ENCODE data around the gene CMIP.

Gene CMIP

GRCh38 chr16:81473969-81474959 lies 29.7 kb downstream of the CMIP start:
- no peak for DNase-seq (ENCODE audit: low read depth in 4 of 4, low spot score in 1 of 4)

GRCh38 chr16:81477697-81478693 lies 33.4 kb downstream of the CMIP start:
- no peak for DNase-seq (ENCODE audit: low read depth in 4 of 4, low spot score in 1 of 4)

- DNase-seq (ENCODE audit: low read depth in 4 of 4, low spot score in 1 of 4): no peak
These were observed 34.4 kb downstream of the CMIP start for GRCh38 chr16:81478876-81479511.

- DNase-seq (ENCODE audit: low read depth in 4 of 4, low spot score in 1 of 4): no peak
These were observed 36.1 kb downstream of the CMIP start for GRCh38 chr16:81480606-81481206.

- no peak for DNase-seq (ENCODE audit: low read depth in 4 of 4, low spot score in 1 of 4)
These were observed 36.7 kb downstream of the CMIP start for GRCh38 chr16:81481207-81481821.

GRCh38 chr16:81482329-81483063 lies 37.9 kb downstream of the CMIP start:
- no peak for DNase-seq (ENCODE audit: low read depth in 4 of 4, low spot score in 1 of 4)

GRCh38 chr16:81483064-81483969 lies 38.7 kb downstream of the CMIP start:
- no peak for DNase-seq (ENCODE audit: low read depth in 4 of 4, low spot score in 1 of 4)

GRCh38 chr16:81483970-81484595 lies 39.5 kb downstream of the CMIP start:
- no peak for DNase-seq (ENCODE audit: low read depth in 4 of 4, low spot score in 1 of 4)

GRCh38 chr16:81484908-81485624 lies 40.5 kb downstream of the CMIP start:
- no peak for DNase-seq (ENCODE audit: low read depth in 4 of 4, low spot score in 1 of 4)

GRCh38 chr16:81485824-81486539 lies 41.4 kb downstream of the CMIP start:
- no peak for DNase-seq (ENCODE audit: low read depth in 4 of 4, low spot score in 1 of 4)

- no peak for DNase-seq (ENCODE audit: low read depth in 4 of 4, low spot score in 1 of 4)
These were observed 42.0 kb downstream of the CMIP start for GRCh38 chr16:81486540-81487061.

- DNase-seq (ENCODE audit: low read depth in 4 of 4, low spot score in 1 of 4): no peak
These were observed 42.7 kb downstream of the CMIP start for GRCh38 chr16:81487301-81487720.

GRCh38 chr16:81488687-81489411 lies 44.2 kb downstream of the CMIP start:
- DNase-seq (ENCODE audit: low read depth in 4 of 4, low spot score in 1 of 4): no peak

GRCh38 chr16:81489547-81490267 lies 45.1 kb downstream of the CMIP start:
- DNase-seq (ENCODE audit: low read depth in 4 of 4, low spot score in 1 of 4): no peak

- DNase-seq (ENCODE audit: low read depth in 4 of 4, low spot score in 1 of 4): no peak
These were observed 47.1 kb downstream of the CMIP start for GRCh38 chr16:81491541-81492188.
